HCT116 (cell line): ENCODE measurements around the gene BCL11B. TPM values are rescaled to one million over a fixed set of nuclear protein-coding genes. Genes with fewer than 3 reads are reported as not detected.

ENCODE experiments used
- ATAC-seq: fragments of 200-7000 bp; cut with Tn5 transposase; 2 replicates; pipeline ENCODE4 v1.9.1; 2020; ENCODE audit warnings: mild to moderate bottlenecking, moderate library complexity
- BruUV-seq: library from RNA; stranded (reverse); fragments of 400-500 nt; replicated peaks from 2 replicates; lab custom pipeline; 2021; lab: Mats Ljungman, UMichigan
- CTCF ChIA-PET: fragments of 300-600 bp; sonication (Branson Sonifier 250); formaldehyde crosslinking; loops from one replicate; lab custom pipeline; 2021; ENCODE audit warnings: antibody characterized with exemption; lab: Charles Lee
- POLR2A ChIA-PET: fragments of 300-600, 350-600 bp; sonication (Branson Sonifier 250); formaldehyde crosslinking; loops from one replicate; lab custom pipeline; 2021; ENCODE audit warnings: antibody characterized with exemption; lab: Charles Lee
- RAD21 ChIA-PET, 2 experiments: fragments of 300-600 bp; sonication (Branson Sonifier 250); formaldehyde crosslinking; loops; one replicate each; lab custom pipeline; 2023; ENCODE audit warnings: low total read pairs in 2 of 2; ENCODE audit not compliant: uncharacterized antibody in 2 of 2, unreplicated experiment in 2 of 2, low non-redundant PET in 1 of 2; lab: Charles Lee
- DNase-seq: peaks from one replicate; pipeline ENCODE4 v3.0.0-alpha.2; 2010; ENCODE audit warnings: low read depth, low spot score
- H2AFZ ChIP-seq: fragments of 200-600 bp; shearing (Covaris generic), sonication (generic); 2 replicates; pipeline ENCODE4 v1.6.1; 2017; ENCODE audit warnings: low read depth, mixed run types, mixed read lengths, antibody characterized with exemption, low read length; ENCODE audit not compliant: poor library complexity, severe bottlenecking
- H3K27ac ChIP-seq: 2 replicates; pipeline ENCODE4 v1.5.1; 2012; ENCODE audit warnings: low read depth, low read length
- H3K27me3 ChIP-seq: fragments of 200-600 bp; sonication (generic); 2 replicates; pipeline ENCODE4 v1.6.1; 2016; ENCODE audit warnings: mixed run types, low read length, mixed read lengths; ENCODE audit not compliant: insufficient read depth
- H3K36me3 ChIP-seq, 2 experiments: fragments of 200-500 bp in 1 of 2; fragments of 200-600 bp in 1 of 2; sonication (Bioruptor generic) in 1 of 2; sonication (generic) in 1 of 2; 2 replicates each; pipeline versions ENCODE4 v1.5.1 to v1.6.1; 2014 to 2016; ENCODE audit warnings: low read length in 2 of 2, inconsistent platforms in 1 of 2, mixed read lengths in 1 of 2, mixed run types in 1 of 2; ENCODE audit not compliant: insufficient read depth in 2 of 2, control insufficient read depth in 1 of 2
- H3K4me1 ChIP-seq, 2 experiments: fragments of 200-600 bp in 1 of 2; sonication (generic) in 1 of 2; 2 replicates each; pipeline versions ENCODE4 v1.5.1 to v1.6.1; 2012 to 2017; ENCODE audit warnings: low read length in 2 of 2, inconsistent platforms in 1 of 2, mild to moderate bottlenecking in 1 of 2, mixed read lengths in 1 of 2, mixed run types in 1 of 2, moderate library complexity in 1 of 2; ENCODE audit not compliant: insufficient read depth in 2 of 2, control insufficient read depth in 1 of 2
- H3K4me2 ChIP-seq: fragments of 200-600 bp; sonication (generic); 2 replicates; pipeline ENCODE4 v1.6.1; 2017; ENCODE audit warnings: mixed run types, low read length, mixed read lengths
- H3K4me3 ChIP-seq, 2 experiments: fragments of 200-600 bp in 1 of 2; sonication (generic) in 1 of 2; replicated peaks in 1 of 2; 2 replicates each; pipeline ENCODE4 v1.5.1; 2011 to 2016; ENCODE audit warnings: low read length in 2 of 2, control low read depth in 1 of 2, low read depth in 1 of 2, mild to moderate bottlenecking in 1 of 2, mixed read lengths in 1 of 2, mixed run types in 1 of 2
- H3K79me2 ChIP-seq: fragments of 200-600 bp; sonication (generic); 2 replicates; pipeline ENCODE4 v1.6.1; 2017; ENCODE audit warnings: mild to moderate bottlenecking, mixed run types, low read length, moderate library complexity, mixed read lengths; ENCODE audit not compliant: insufficient read depth
- H3K9ac ChIP-seq: fragments of 200-600 bp; sonication (generic); 2 replicates; pipeline ENCODE4 v1.6.1; 2016; ENCODE audit warnings: low read length, mixed read lengths
- H3K9me2 ChIP-seq: fragments of 200-600 bp; sonication (generic), shearing (Covaris generic); 2 replicates; pipeline ENCODE4 v1.6.1; 2017; ENCODE audit warnings: mixed run types, mild to moderate bottlenecking, moderate library complexity; ENCODE audit not compliant: insufficient read depth
- H3K9me3 ChIP-seq, 2 experiments: fragments of 200-500 bp in 1 of 2; fragments of 200-600 bp in 1 of 2; sonication (Bioruptor generic) in 1 of 2; sonication (generic) in 1 of 2; 2 replicates each; pipeline ENCODE4 v1.6.1; 2014 to 2017; ENCODE audit warnings: low read length in 2 of 2, mixed read lengths in 2 of 2, inconsistent platforms in 1 of 2, low read depth in 1 of 2, mild to moderate bottlenecking in 1 of 2, mixed run types in 1 of 2, moderate library complexity in 1 of 2; ENCODE audit not compliant: control insufficient read depth in 1 of 2, insufficient read depth in 1 of 2
- H4K20me1 ChIP-seq: fragments of 200-600 bp; sonication (generic), shearing (Covaris generic); 2 replicates; pipeline ENCODE4 v1.6.1; 2017; ENCODE audit warnings: mixed run types, mild to moderate bottlenecking, moderate library complexity; ENCODE audit not compliant: insufficient read depth
- CEBPB ChIP-seq: IDR thresholded peaks from 2 replicates; pipeline ENCODE4 v1.6.1; 2012; ENCODE audit warnings: low read depth
- CTCF ChIP-seq, 3 experiments: fragments of 200-600 bp in 1 of 3; sonication (generic) in 1 of 3; IDR thresholded peaks in 2 of 3; conservative IDR thresholded peaks in 1 of 3; 2 replicates each; pipeline ENCODE4 v1.5.1; 2012 to 2017; ENCODE audit warnings: low read depth in 2 of 3, low read length in 2 of 3, antibody characterized with exemption in 1 of 3, borderline replicate concordance in 1 of 3, control low read depth in 1 of 3, mild to moderate bottlenecking in 1 of 3, mixed read lengths in 1 of 3, mixed run types in 1 of 3, moderate library complexity in 1 of 3; ENCODE audit not compliant: insufficient read depth in 1 of 3
- ELF1 ChIP-seq: IDR thresholded peaks from 2 replicates; pipeline ENCODE4 v1.6.1; 2012; ENCODE audit warnings: low read depth, borderline replicate concordance
- JUND ChIP-seq: IDR thresholded peaks from 2 replicates; pipeline ENCODE4 v1.6.1; 2012
- MAX ChIP-seq: IDR thresholded peaks from 2 replicates; pipeline ENCODE4 v1.6.1; 2012
- POLR2A ChIP-seq: IDR thresholded peaks from 2 replicates; pipeline ENCODE4 v1.7.0; 2011; ENCODE audit warnings: borderline replicate concordance; ENCODE audit not compliant: insufficient read depth, insufficient read length; ENCODE audit errors: extremely low read depth
- POLR2AphosphoS5 ChIP-seq: IDR thresholded peaks from 2 replicates; pipeline ENCODE4 v1.6.1; 2011; ENCODE audit warnings: mild to moderate bottlenecking, low read depth, low read length, moderate library complexity
- RAD21 ChIP-seq: IDR thresholded peaks from 2 replicates; pipeline ENCODE4 v1.6.1; 2012; ENCODE audit warnings: low read depth, mild to moderate bottlenecking
- REST ChIP-seq: IDR thresholded peaks from 2 replicates; pipeline ENCODE4 v1.6.1; 2012; ENCODE audit warnings: low read depth
- SIN3A ChIP-seq: IDR thresholded peaks from 2 replicates; pipeline ENCODE4 v1.6.1; 2012; ENCODE audit warnings: low read depth
- SP1 ChIP-seq: IDR thresholded peaks from 2 replicates; pipeline ENCODE4 v1.6.1; 2012; ENCODE audit warnings: low read depth
- SRF ChIP-seq: IDR thresholded peaks from 2 replicates; pipeline ENCODE4 v1.6.1; 2012; ENCODE audit warnings: low read depth
- ZBTB33 ChIP-seq: IDR thresholded peaks from 2 replicates; pipeline ENCODE4 v1.6.1; 2011; ENCODE audit warnings: mild to moderate bottlenecking, low read length, moderate library complexity; ENCODE audit not compliant: insufficient replicate concordance; ENCODE audit errors: extremely low read depth
- ZFX ChIP-seq: fragments of 450-650 bp; IDR thresholded peaks from 2 replicates; pipeline ENCODE4 v1.6.1; 2017
- intact Hi-C: fragments of 100-400 bp; cut with micrococcal nuclease; formaldehyde crosslinking; loops from 2 replicates; pipeline ENCODE4 v1.10.0; 2022
- total RNA-seq: library from RNA; stranded (reverse); gene quantifications from one replicate; pipeline ENCODE4 v1.2.1, GENCODE V29; 2021; ENCODE audit not compliant: unreplicated experiment
- TF ChIP-seq, protein P1 (sequence below): IDR thresholded peaks from 2 replicates; pipeline ENCODE4 v1.6.1; 2012

Gene BCL11B
- total RNA-seq, 1 experiment from 2014 or later = 1.1 TPM

DNA sequence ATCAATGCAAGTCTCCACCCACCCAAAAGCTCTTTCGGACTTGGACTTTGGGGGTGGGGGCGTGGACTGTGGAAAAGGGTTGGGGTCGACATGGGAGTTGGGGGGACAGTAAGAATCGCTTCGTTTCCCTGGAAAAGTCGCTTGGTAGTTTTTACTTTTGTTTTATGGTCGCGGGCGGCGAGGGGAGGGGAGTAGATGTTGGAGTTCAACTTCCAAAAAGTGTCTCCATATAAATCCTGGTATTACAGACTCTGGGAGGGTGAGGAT, 568 bp upstream of the BCL11B start (continued):
- TF ChIP-seq SIN3A (no peak), POLR2A (no peak), CTCF (IDR thresholded peaks at IDR 0.05 in 2 of 3, conservative IDR thresholded peaks at IDR 0.05 in 1 of 3; ENCODE audit: borderline replicate concordance in 1 of 3, insufficient read depth in 1 of 3, low read depth in 2 of 3, low read length in 2 of 3) (no peak), CEBPB (no peak), JUND (no peak), SRF (no peak), POLR2AphosphoS5 (no peak), RAD21 (no peak)
- TF ChIP-seq, protein P1, sequence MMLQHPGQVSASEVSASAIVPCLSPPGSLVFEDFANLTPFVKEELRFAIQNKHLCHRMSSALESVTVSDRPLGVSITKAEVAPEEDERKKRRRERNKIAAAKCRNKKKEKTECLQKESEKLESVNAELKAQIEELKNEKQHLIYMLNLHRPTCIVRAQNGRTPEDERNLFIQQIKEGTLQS = no peak

- no peaks in the 10 kb centered on the region for H3K9me3 ChIP-seq
- DNase-seq (no peak), ATAC-seq (no peak)
- H2AFZ ChIP-seq = peak overlapping the region; percentile 98
- peaks cover 15% of the 10 kb centered on the region for H3K27me3 ChIP-seq
- ChIA-PET POLR2A (no interaction called here), RAD21 (no interaction called here), CTCF (interaction anchor here (1.1 to 1.5 kb wide), 2 partner anchors 35 to 145 kb away, joined by 3 to 4 read pairs; no protein-coding TSS in a partner anchor)
- TF ChIP-seq SP1 = no peak
- no peak for TF ChIP-seq CEBPB
- TF ChIP-seq ZFX = no peak
- no peak for TF ChIP-seq MAX
- TF ChIP-seq SIN3A = no peak
- TF ChIP-seq RAD21 = no peak
- no peak for TF ChIP-seq ZBTB33
- no peak for TF ChIP-seq REST
- no peak for TF ChIP-seq ELF1
- no peaks in the 10 kb centered on the region for H3K36me3 ChIP-seq
- BruUV-seq = no TSS peak
- peak overlapping the region; percentile 97 for H3K4me2 ChIP-seq
- H4K20me1 ChIP-seq = no peaks in the 10 kb centered on the region
- H3K79me2 ChIP-seq = no peaks in the 10 kb centered on the region
- intact Hi-C loops = loop anchor here (5.0 kb wide), 1 partner anchor 234 kb away; no protein-coding TSS in a partner anchor
- peak overlapping the region; percentile 51 to 64 for H3K4me3 ChIP-seq
- H3K9me2 ChIP-seq = no peaks in the 10 kb centered on the region
- peak overlapping the region; percentile 59 for H3K9ac ChIP-seq
- H3K27ac ChIP-seq = no peak overlapping the region; the same call in 1 of the 2 replicates
- H3K4me1 ChIP-seq = peaks cover 11 to 38% of the 10 kb centered on the region in 2 experiments; a peak in 3 of 4 replicates
Observed at GRCh38 chr14:99271221-99271941, 616 bp downstream of the BCL11B start.
